PFSK-1 (cell line): ENCODE data around the gene EIF4E.

Experiments
- FOXP2 ChIP-seq: optimal IDR thresholded peaks from 2 replicates; pipeline ENCODE3; 2011; ENCODE audit warnings: borderline replicate concordance, control low read depth, inconsistent platforms; ENCODE audit not compliant: insufficient read depth; ENCODE audit errors: extremely low read length, extremely low read depth
- POLR2AphosphoS5 ChIP-seq: IDR thresholded peaks from 2 replicates; pipeline ENCODE4 v1.6.1; 2012; ENCODE audit warnings: low read depth, mild to moderate bottlenecking, control low read depth, low read length, moderate library complexity
- REST ChIP-seq, 2 experiments: IDR thresholded peaks; 2 replicates each; pipeline versions ENCODE4 v1.6.1 to v1.8.0; 2011 to 2012; ENCODE audit warnings: low read depth in 2 of 2, low read length in 2 of 2, control low read depth in 1 of 2, inconsistent platforms in 1 of 2, mild to moderate bottlenecking in 1 of 2, moderate library complexity in 1 of 2; ENCODE audit not compliant: insufficient read depth in 1 of 2
- SIN3A ChIP-seq: IDR thresholded peaks from 2 replicates; pipeline ENCODE4 v1.6.1; 2012; ENCODE audit warnings: mild to moderate bottlenecking, low read length, moderate library complexity, borderline replicate concordance; ENCODE audit not compliant: insufficient read depth
- TAF1 ChIP-seq: IDR thresholded peaks from 2 replicates; pipeline ENCODE4 v1.6.1; 2012; ENCODE audit warnings: low read length, control low read depth, borderline replicate concordance; ENCODE audit not compliant: insufficient read depth

GRCh38 chr4:98833384-98833783, 95.5 kb downstream of the EIF4E start:
- TF ChIP-seq POLR2AphosphoS5, result no peak
- no peak for TF ChIP-seq REST (IDR thresholded peaks at IDR 0.05; ENCODE audit: insufficient read depth in 1 of 2, low read depth in 2 of 2, low read length in 2 of 2)
- no peak for TF ChIP-seq TAF1
- TF ChIP-seq SIN3A, result no peak
- TF ChIP-seq FOXP2, result no peak
